Adrenal gland (tissue), 5 donors: ENCODE measurements around the gene TRAF3.

Experiments used
- CTCF ChIP-seq, 6 experiments: fragments of 450-650 bp in 4 of 6; fragments of 200-600 bp in 2 of 6; sonication (generic) in 1 of 6; IDR thresholded peaks; 1 replicate in 5 of 6; 2 replicates in 1 of 6; pipeline versions ENCODE4 v1.5.1 to v1.8.0; 2016 to 2021; ENCODE audit warnings: antibody characterized with exemption in 6 of 6, mild to moderate bottlenecking in 2 of 6, moderate library complexity in 1 of 6
- POLR2A ChIP-seq, 2 donors: fragments of 450-650 bp; IDR thresholded peaks; one replicate each; pipeline ENCODE4 v1.6.1; 2017; ENCODE audit warnings: antibody characterized with exemption in 2 of 2, mild to moderate bottlenecking in 2 of 2, moderate library complexity in 1 of 2
- donor health status: DM: no; HTN: no; CAD: no.

GRCh38 chr14:102920273-102920997, 143.2 kb downstream of the TRAF3 start:
- TF ChIP-seq CTCF (IDR thresholded peaks at IDR 0.05) (no peak), POLR2A (IDR thresholded peaks at IDR 0.05) (no peak)
